G401 (cell line): ENCODE results near the gene PCOLCE2. TPM values are rescaled to one million over a fixed set of nuclear protein-coding genes. Genes with fewer than 3 reads are reported as not detected.
A peak's percentile ranks its signal among the peaks of the same experiment; 100 is the strongest.

Source experiments
- DNase-seq: peaks from one replicate; pipeline ENCODE4 v3.0.0-alpha.2; 2015; ENCODE audit warnings: low spot score
- in situ Hi-C: cut with HindIII; loops from 2 replicates; pipeline ENCODE4 v1.10.0; 2016; ENCODE audit warnings: low sequenced_read_pairs, mixed read lengths
- total RNA-seq: library from RNA; depleted of rRNA; stranded (reverse); fragments of >200 nt; shearing (Covaris generic); gene quantifications from 2 replicates; pipeline ENCODE4 v1.2.3, GENCODE V29; 2014

The PCOLCE2 gene
- total RNA-seq, 1 experiment from 2014 or later = 36.6 TPM

- DNase-seq = no peak
- in situ Hi-C loops = no loop called here
Measured at GRCh38 chr3:142837526-142837925, 51.4 kb downstream of the PCOLCE2 start.

DNA sequence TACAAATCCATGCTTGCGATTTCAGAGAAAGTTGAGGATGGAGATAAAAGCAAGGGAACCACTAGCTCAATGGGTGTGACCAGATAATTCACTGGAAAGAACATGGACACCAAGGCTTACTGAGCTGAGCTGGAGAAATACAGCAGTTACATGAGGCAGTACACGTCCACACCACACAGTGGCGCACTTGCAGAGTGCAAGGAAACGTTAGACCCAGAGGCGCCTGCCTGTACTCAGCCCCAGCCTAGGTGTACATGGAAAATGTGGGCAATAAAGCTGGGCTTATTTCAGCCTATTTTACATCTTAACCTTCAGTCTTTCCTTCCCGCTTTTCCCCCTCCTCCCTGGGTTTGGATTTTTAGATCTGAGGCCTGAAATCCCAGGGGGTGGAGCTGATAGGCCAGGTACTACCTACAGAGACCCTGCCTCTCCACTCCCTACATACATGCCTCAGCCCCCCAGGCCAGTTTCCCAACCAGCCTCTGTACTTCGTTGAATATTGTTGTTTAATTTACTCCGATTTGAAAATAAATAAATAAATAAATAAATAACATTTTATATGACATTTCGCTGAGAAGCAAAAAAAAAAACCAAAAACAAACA lies 60.1 kb downstream of the PCOLCE2 start:
- peak; percentile 68 for DNase-seq
- in situ Hi-C loops = no loop called here

DNA sequence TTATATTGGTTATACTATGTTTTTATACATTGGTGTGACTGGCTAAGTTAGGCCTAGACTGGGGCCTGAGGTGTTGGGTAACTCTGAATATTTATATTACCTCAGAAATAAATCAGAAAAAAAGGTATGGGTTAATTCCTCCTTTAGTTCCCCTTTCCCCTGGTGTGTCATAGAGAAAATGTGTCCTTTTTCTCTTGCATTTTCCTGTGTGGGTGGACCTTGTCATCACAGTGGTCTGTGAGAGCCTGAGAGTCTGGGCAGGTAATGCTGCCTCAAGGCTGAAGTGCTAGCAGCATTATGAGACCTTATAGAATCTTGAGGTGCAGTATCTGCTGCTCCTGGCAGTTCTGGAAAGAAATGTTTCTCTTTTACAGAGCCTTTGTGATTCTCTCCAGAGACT lies 69.7 kb downstream of the PCOLCE2 start:
- in situ Hi-C loops = no loop called here
- no peak for DNase-seq

- in situ Hi-C loops = no loop called here
- no peak for DNase-seq
Measured at GRCh38 chr3:142818651-142819050, 70.2 kb downstream of the PCOLCE2 start.

DNA sequence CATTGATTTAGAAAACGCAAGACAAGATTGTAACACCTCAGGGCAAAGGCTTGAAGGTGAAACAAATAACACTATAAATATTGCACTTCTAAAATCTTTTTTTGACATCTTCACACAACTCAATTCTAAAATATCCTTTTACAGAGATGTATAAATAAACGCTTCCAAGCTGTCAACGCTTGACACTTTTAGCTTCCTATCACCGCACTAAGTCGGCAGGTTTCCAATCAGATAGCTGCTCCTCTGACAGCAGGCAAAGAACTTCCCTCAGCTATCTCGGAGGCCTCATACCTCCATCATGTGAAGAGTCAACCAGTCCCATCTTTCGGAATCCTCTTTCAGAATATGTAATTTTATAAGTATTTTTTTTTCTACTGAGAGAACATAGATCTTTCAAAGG lies 71.0 kb downstream of the PCOLCE2 start:
- in situ Hi-C loops = no loop called here
- no peak for DNase-seq

DNA sequence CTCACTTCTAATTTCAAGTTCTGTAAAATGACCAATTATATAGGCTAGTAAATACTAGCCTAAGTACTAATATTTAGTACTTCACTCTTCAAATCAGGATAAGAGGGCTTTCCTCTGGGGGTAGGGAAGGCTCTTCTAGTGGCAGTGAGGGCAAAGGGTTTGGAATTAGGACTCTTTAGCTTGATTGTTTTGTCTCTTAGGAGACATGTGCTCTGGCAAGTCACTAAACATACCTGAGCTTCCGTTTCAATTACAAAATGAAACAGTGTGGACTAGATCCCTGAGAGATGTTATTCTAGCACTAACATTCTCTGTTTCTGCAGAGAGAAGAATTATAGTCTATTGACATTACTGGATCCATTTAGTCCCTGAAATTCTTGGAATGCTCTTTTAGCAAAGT lies 71.5 kb downstream of the PCOLCE2 start:
- in situ Hi-C loops = no loop called here
- DNase-seq = no peak

DNA sequence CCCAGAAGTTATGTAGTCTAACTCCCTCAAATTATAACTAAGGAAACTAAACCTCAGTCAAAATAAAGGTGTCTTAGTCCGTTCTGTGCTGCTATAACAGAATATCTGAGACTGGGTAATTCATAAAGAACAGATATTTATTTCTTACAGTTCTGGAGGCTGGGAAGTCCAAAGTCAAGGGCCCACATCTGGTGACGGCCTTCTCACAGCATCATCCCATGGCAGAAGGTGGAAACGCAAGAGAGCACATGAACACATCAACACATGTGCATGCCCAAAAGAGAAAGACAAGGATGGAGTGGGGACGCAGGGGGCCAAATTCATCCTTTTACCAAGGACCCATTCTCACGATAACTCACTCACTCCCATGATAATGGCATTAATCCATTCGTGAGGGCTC lies 73.1 kb downstream of the PCOLCE2 start:
- in situ Hi-C loops = no loop called here
- DNase-seq = no peak

GRCh38 chr3:142809259-142809658 lies 79.6 kb downstream of the PCOLCE2 start:
- in situ Hi-C loops = no loop called here
- no peak for DNase-seq

- in situ Hi-C loops = no loop called here
- no peak for DNase-seq
Measured at GRCh38 chr3:142808103-142808917, 80.6 kb downstream of the PCOLCE2 start.

GRCh38 chr3:142802891-142803290 lies 86.0 kb downstream of the PCOLCE2 start:
- DNase-seq = no peak
- in situ Hi-C loops = no loop called here

DNA sequence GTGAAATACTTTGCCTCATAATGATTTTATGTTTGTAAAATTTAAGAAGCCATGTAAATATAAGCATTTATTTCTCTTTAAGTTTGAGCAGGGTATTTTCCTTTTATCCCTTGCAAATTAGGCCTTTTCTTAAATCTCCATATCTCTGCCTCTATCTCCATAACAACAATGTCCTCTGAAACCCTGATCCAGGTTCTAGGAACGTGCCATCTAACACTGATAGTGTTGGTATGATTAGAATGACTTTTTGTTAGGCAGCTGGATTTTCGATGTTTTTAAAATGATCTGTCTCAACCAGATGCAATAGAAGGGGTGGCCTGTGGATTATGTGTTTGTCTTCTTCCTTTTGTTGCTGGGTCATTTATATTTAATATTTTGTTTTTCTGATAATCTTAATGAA lies 87.1 kb downstream of the PCOLCE2 start:
- DNase-seq = no peak
- in situ Hi-C loops = no loop called here

DNA sequence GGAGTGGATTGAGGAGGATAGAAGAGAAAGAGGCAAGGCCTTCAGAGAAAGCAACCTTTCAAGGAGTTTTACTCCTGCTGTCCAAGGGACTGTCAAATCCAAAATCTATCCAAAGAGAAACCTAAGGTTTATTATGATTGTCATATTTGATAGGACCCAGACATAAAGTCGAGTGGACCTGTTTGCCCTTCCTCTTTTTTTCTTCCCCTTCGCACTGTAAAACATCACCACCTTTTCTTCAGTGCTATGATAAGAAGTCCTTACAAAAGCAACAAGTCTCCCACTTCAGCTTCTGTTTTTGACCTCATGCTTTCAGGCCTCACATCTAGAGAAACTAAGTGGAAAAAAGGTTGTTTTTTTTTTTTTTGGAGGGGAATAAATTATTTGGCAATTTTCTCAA lies 92.1 kb downstream of the PCOLCE2 start:
- in situ Hi-C loops = no loop called here
- DNase-seq = no peak

GRCh38 chr3:142795332-142795731 lies 93.6 kb downstream of the PCOLCE2 start:
- no peak for DNase-seq
- in situ Hi-C loops = no loop called here

DNA sequence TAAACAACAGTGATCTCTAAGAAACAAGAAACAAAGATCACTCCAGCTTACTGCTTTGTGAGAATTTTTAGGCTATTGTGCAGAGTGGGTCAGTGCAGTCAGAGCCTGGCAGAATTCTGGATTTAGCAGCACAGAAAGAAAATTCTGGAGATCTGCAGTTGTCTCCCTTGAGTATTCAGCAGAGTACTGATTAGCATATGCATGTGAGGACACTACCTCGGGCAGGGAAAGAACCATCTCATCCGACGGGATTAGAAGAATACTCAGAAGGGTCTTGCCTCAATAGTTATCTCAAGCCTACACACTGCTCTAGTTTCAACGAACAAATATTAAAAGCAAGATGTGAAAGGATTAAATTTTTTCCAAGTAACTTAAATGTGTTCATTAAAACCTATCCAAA lies 94.4 kb downstream of the PCOLCE2 start:
- in situ Hi-C loops = no loop called here
- no peak for DNase-seq

- in situ Hi-C loops = no loop called here
- no peak for DNase-seq
Measured at GRCh38 chr3:142787719-142788118, 101.2 kb downstream of the PCOLCE2 start.

GRCh38 chr3:142785996-142786395 lies 102.9 kb downstream of the PCOLCE2 start:
- in situ Hi-C loops = no loop called here
- no peak for DNase-seq

DNA sequence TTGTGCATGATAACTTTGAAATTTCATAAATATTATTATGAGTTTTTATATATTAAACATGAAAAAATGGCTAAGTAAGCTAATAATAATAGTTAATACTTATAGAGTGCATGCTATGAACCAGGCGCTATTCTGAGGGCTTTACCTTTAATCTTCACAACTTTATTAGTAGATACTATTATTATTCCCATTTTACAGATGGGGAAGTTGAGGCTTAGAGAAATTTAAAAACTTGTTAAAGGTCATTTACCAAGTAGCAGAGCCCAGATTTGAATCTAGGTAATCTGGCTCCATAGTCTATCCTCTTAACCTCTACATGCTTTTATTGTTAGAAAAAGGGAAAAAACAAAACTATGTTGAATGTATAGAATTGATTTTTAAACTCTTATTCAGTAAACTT lies 104.7 kb downstream of the PCOLCE2 start:
- no peak for DNase-seq
- in situ Hi-C loops = no loop called here

DNA sequence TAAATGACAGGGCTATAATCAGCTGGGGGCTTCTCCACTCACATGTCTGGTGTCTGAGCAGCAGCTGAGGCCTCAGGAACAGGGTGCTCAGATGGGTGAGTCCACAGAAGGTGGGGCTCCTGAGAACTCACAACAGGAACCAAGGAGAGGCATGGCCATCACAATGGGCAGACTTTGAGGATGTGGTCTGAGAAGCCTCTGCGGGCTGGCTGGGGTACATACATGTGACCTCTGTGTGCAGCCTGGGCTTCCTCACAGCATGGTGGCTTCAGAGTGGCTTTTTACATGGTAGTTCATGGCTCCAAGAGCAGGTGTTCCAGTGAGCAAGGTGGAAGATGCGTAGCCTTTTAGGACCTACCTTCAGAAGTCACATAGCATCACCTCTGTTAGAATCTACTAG lies 106.3 kb downstream of the PCOLCE2 start:
- DNase-seq = no peak
- in situ Hi-C loops = no loop called here

GRCh38 chr3:142779591-142779990 lies 109.3 kb downstream of the PCOLCE2 start:
- in situ Hi-C loops = no loop called here
- DNase-seq = no peak

DNA sequence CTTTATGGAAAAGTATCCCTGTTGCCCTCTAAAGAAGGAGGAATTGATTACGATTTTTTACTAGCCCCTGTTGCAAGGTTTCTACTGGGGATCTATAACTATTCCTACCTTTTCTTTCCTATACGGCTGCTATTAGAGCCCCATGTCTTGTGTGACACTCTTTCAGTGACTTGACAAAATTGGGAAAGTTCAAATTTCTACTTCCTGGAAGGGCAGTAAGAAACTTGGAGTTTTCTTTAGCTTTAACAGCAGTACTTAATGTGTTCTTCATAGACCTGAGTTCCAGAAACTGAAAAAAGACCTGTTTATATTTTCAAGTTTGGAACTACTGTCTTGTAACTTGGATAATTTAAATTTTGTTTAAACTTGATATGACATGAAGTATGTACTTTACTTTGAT lies 110.3 kb downstream of the PCOLCE2 start:
- in situ Hi-C loops = no loop called here
- no peak for DNase-seq

GRCh38 chr3:142777927-142778326 lies 111.0 kb downstream of the PCOLCE2 start:
- in situ Hi-C loops = no loop called here
- no peak for DNase-seq
